ENCODE results near the gene PRH1. TPM values are rescaled to one million over a fixed set of nuclear protein-coding genes. Genes with fewer than 3 reads are reported as not detected.

The PRH1 gene
- total RNA-seq, 1 experiment from 2014 or later: 0.57 TPM

DNA sequence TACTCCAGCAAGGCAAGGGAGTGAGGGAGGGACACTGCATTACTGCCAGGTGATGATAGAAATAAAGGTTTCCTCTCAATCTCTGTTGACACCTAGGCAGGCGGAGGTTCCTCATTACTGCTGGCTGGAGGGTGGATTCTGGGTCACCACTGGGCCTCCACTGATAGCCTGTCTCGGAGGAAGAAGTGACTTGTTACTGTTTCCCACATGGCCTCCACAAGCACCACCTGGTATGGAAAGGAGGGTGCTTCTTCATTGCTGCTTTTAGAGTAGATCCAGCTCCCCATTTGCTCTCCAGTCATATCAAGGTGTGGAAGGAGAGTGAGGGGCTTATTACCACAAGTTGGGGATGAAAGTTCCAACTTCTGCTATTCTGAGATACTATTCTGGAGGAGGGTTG, 41.2 kb downstream of the PRH1 start:
- DNase-seq (ENCODE audit: low spot score): no peak

DNA sequence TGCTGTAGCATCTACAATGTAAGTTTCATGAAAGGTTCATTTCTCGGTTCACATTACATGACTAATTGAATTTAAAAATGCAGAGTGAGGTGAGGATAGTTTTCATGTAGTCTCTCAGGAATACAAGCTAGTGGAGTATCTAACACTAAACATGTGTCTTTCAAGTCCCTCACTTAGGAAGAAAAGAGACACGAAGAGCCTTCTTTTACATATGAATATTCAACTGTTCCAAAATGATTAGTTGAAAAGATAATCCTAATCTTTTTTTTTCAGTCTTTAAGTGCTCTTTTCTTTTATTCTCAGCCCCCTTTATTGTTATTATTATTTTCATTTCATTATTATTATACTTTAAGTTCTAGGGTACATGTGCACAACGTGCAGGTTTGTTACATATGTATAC, 45.6 kb downstream of the PRH1 start:
- no peak for DNase-seq (ENCODE audit: low spot score)

Other genes with a start within 250 kb of the PRH1 start
- 0.12 and 9.9 TPM in 2 replicates for gene STYK1, start 210.2 kb downstream of the PRH1 start, total RNA-seq (2014; rRNA removed; shearing (Covaris generic))
- 28.7 and 33.7 TPM in 2 replicates for gene YBX3, start 160.9 kb downstream of the PRH1 start, total RNA-seq (2014; rRNA removed; shearing (Covaris generic))
- not detected in 2 replicates for gene TAS2R7, start 81.6 kb downstream of the PRH1 start, total RNA-seq (2014; rRNA removed; shearing (Covaris generic))
- gene TAS2R8, start 77.0 kb downstream of the PRH1 start, total RNA-seq (2014; rRNA removed; shearing (Covaris generic)): not detected in 2 replicates
- gene TAS2R9, start 74.1 kb downstream of the PRH1 start, total RNA-seq (2014; rRNA removed; shearing (Covaris generic)): not detected in 2 replicates
- gene TAS2R10, start 57.9 kb downstream of the PRH1 start, total RNA-seq (2014; rRNA removed; shearing (Covaris generic)): not detected in 2 replicates
- gene PRR4, start 34.8 kb downstream of the PRH1 start, total RNA-seq (2014; rRNA removed; shearing (Covaris generic)): 0.28 TPM in 1 of 2 replicates, not detected in the other
- gene TAS2R13, start 25.3 kb upstream of the PRH1 start, total RNA-seq (2014; rRNA removed; shearing (Covaris generic)): 0.36 TPM in 1 of 2 replicates, not detected in the other
- not detected in 2 replicates for gene PRH2, start 45.0 kb upstream of the PRH1 start, total RNA-seq (2014; rRNA removed; shearing (Covaris generic))
- gene TAS2R14, start 55.0 kb upstream of the PRH1 start, total RNA-seq (2014; rRNA removed; shearing (Covaris generic)): 1.2 and 1.7 TPM in 2 replicates
- not detected in 2 replicates for gene TAS2R50, start 102.7 kb upstream of the PRH1 start, total RNA-seq (2014; rRNA removed; shearing (Covaris generic))
- gene TAS2R20, start 114.0 kb upstream of the PRH1 start, total RNA-seq (2014; rRNA removed; shearing (Covaris generic)): 0.46 and 0.79 TPM in 2 replicates
- gene TAS2R19, start 138.4 kb upstream of the PRH1 start, total RNA-seq (2014; rRNA removed; shearing (Covaris generic)): 0.12 and 1.3 TPM in 2 replicates
- gene TAS2R31, start 147.2 kb upstream of the PRH1 start, total RNA-seq (2014; rRNA removed; shearing (Covaris generic)): 1.1 and 2.5 TPM in 2 replicates
- 0.60 TPM in 1 of 2 replicates, not detected in the other for gene TAS2R46, start 178.0 kb upstream of the PRH1 start, total RNA-seq (2014; rRNA removed; shearing (Covaris generic))
- not detected in 2 replicates for gene TAS2R43, start 208.1 kb upstream of the PRH1 start, total RNA-seq (2014; rRNA removed; shearing (Covaris generic))